ENCODE measurements around the gene EML5. TPM values are rescaled to one million over a fixed set of nuclear protein-coding genes. Genes with fewer than 3 reads are reported as not detected.

The EML5 gene
- total RNA-seq, 1 experiment from 2014 or later = 1.8 TPM

DNA sequence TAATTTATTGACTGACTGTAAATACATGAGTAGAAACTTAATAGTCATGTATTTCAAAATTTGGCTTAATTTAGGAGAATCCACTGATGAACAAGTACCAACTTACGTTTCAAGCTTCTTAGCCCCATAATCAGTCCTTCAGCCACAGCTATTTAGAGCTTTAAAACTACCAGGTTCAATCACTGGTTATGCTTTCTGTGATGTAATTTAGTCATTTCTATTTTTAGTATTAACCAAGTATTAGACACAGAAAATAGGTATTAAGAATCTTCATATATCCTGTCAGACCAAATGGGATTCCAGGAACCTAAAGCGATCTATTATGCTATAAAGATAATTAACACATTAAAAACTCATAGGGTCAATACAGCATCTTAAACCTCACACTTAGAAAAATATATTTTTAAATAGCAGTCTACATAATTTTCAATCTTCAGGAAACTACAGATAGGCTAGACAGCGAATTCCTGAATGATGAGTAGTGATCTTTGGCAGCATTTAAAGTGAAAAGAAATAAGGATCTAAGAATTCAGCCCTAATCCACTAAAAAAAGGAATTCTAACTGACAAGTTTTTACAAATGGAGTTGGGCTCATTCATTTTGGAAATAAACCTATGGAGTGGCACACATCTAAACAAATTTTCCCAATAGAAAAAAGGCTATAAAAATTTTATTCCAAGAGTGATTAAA is 178.4 kb downstream of the EML5 start:
- DNase-seq (ENCODE audit: low read depth, low spot score) = no peak
- H3K9me3 ChIP-seq (ENCODE audit: control insufficient read depth in 1 of 2, insufficient read depth in 1 of 2, low read depth in 1 of 2, low read length in 2 of 2) = no peaks in the 10 kb centered on the region
- no TSS peak for BruUV-seq (replicated peaks)
- no peak overlapping the region for H2AFZ ChIP-seq (ENCODE audit: low read depth, low read length, poor library complexity, severe bottlenecking)
- CTCF ChIA-PET = no interaction called here
- RAD21 ChIA-PET (ENCODE audit: low non-redundant PET in 1 of 2, low total read pairs in 2 of 2, uncharacterized antibody in 2 of 2, unreplicated experiment in 2 of 2) = no interaction called here
- H4K20me1 ChIP-seq (ENCODE audit: insufficient read depth) = no peaks in the 10 kb centered on the region
- H3K4me1 ChIP-seq (ENCODE audit: control insufficient read depth in 1 of 2, insufficient read depth in 2 of 2, low read length in 2 of 2) = no peaks in the 10 kb centered on the region; a peak in 2 of 4 replicates
- ATAC-seq = no peak
- TF ChIP-seq POLR2A (IDR thresholded peaks at IDR 0.05; ENCODE audit: borderline replicate concordance, extremely low read depth, insufficient read depth, insufficient read length) (no peak), ELF1 (IDR thresholded peaks at IDR 0.05; ENCODE audit: borderline replicate concordance, low read depth) (no peak), EZH2 (IDR thresholded peaks at IDR 0.05) (no peak), YY1 (IDR thresholded peaks at IDR 0.05; ENCODE audit: extremely low read depth, insufficient replicate concordance, low read depth, low read length) (no peak), SIN3A (IDR thresholded peaks at IDR 0.05; ENCODE audit: low read depth) (no peak), TCF7L2 (IDR thresholded peaks at IDR 0.05; ENCODE audit: borderline replicate concordance, extremely low read depth, insufficient read depth, insufficient read length) (no peak), EGR1 (IDR thresholded peaks at IDR 0.05; ENCODE audit: low read depth) (no peak), SP1 (IDR thresholded peaks at IDR 0.05; ENCODE audit: low read depth) (no peak), JUND (IDR thresholded peaks at IDR 0.05) (no peak), EZH2phosphoT487 (IDR thresholded peaks at IDR 0.05; ENCODE audit: borderline replicate concordance) (no peak)
- TF ChIP-seq, protein P1, sequence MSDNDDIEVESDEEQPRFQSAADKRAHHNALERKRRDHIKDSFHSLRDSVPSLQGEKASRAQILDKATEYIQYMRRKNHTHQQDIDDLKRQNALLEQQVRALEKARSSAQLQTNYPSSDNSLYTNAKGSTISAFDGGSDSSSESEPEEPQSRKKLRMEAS (IDR thresholded peaks at IDR 0.05) = no peak
- TF ChIP-seq, protein P2, sequence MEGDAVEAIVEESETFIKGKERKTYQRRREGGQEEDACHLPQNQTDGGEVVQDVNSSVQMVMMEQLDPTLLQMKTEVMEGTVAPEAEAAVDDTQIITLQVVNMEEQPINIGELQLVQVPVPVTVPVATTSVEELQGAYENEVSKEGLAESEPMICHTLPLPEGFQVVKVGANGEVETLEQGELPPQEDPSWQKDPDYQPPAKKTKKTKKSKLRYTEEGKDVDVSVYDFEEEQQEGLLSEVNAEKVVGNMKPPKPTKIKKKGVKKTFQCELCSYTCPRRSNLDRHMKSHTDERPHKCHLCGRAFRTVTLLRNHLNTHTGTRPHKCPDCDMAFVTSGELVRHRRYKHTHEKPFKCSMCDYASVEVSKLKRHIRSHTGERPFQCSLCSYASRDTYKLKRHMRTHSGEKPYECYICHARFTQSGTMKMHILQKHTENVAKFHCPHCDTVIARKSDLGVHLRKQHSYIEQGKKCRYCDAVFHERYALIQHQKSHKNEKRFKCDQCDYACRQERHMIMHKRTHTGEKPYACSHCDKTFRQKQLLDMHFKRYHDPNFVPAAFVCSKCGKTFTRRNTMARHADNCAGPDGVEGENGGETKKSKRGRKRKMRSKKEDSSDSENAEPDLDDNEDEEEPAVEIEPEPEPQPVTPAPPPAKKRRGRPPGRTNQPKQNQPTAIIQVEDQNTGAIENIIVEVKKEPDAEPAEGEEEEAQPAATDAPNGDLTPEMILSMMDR (IDR thresholded peaks at IDR 0.05 in 2 of 3, conservative IDR thresholded peaks at IDR 0.05 in 1 of 3; ENCODE audit: borderline replicate concordance in 1 of 3, insufficient read depth in 1 of 3, low read depth in 2 of 3, low read length in 2 of 3) = no peak
- TF ChIP-seq, protein P3, sequence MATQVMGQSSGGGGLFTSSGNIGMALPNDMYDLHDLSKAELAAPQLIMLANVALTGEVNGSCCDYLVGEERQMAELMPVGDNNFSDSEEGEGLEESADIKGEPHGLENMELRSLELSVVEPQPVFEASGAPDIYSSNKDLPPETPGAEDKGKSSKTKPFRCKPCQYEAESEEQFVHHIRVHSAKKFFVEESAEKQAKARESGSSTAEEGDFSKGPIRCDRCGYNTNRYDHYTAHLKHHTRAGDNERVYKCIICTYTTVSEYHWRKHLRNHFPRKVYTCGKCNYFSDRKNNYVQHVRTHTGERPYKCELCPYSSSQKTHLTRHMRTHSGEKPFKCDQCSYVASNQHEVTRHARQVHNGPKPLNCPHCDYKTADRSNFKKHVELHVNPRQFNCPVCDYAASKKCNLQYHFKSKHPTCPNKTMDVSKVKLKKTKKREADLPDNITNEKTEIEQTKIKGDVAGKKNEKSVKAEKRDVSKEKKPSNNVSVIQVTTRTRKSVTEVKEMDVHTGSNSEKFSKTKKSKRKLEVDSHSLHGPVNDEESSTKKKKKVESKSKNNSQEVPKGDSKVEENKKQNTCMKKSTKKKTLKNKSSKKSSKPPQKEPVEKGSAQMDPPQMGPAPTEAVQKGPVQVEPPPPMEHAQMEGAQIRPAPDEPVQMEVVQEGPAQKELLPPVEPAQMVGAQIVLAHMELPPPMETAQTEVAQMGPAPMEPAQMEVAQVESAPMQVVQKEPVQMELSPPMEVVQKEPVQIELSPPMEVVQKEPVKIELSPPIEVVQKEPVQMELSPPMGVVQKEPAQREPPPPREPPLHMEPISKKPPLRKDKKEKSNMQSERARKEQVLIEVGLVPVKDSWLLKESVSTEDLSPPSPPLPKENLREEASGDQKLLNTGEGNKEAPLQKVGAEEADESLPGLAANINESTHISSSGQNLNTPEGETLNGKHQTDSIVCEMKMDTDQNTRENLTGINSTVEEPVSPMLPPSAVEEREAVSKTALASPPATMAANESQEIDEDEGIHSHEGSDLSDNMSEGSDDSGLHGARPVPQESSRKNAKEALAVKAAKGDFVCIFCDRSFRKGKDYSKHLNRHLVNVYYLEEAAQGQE (IDR thresholded peaks at IDR 0.05; ENCODE audit: low read depth) = no peak
- no peaks in the 10 kb centered on the region for H3K9me2 ChIP-seq (ENCODE audit: insufficient read depth)
- no peaks in the 10 kb centered on the region for H3K27me3 ChIP-seq (ENCODE audit: insufficient read depth, low read length)
- POLR2A ChIA-PET = no interaction called here
- H3K4me2 ChIP-seq (ENCODE audit: low read length) = no peak overlapping the region
- H3K79me2 ChIP-seq (ENCODE audit: insufficient read depth, low read length) = no peaks in the 10 kb centered on the region
- no peak overlapping the region for H3K9ac ChIP-seq (ENCODE audit: low read length)
- no peak overlapping the region for H3K27ac ChIP-seq (ENCODE audit: low read depth, low read length)
- H3K4me3 ChIP-seq (replicated peaks in 1 of 2; ENCODE audit: low read depth in 1 of 2, low read length in 2 of 2) = no peak overlapping the region
- intact Hi-C loops (cut with micrococcal nuclease) = no loop called here
- peaks cover 18 to 28% of the 10 kb centered on the region in 2 experiments; a peak in 3 of 4 replicates for H3K36me3 ChIP-seq (ENCODE audit: control insufficient read depth in 1 of 2, insufficient read depth in 2 of 2, low read length in 2 of 2)
